Medulla oblongata (tissue), 1 donor: ENCODE data around the gene KIDINS220.

Experiments
- DNase-seq: peaks from one replicate; pipeline ENCODE4 v3.0.0-alpha.2; 2015; ENCODE audit errors: extremely low spot score

Gene KIDINS220

DNA sequence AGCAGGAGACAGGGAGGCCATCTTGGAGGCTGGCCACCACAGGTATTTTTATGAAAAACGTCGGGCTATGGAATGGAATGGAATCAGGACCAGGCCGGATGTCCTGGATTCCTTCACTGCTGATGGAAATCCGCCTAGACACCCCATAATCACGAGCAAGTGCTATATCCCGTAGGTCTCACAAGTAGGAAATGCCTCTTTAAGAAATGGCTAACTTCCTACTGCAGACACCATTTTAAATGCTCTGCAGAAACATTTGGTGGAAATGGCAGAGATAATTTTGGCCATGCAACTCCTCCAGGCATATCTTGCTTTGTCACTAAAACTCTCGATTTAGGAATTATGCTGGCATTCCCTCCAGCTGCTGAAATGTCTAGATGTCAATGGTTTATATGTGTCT, 137.6 kb downstream of the KIDINS220 start:
- DNase-seq, result no peak

DNA sequence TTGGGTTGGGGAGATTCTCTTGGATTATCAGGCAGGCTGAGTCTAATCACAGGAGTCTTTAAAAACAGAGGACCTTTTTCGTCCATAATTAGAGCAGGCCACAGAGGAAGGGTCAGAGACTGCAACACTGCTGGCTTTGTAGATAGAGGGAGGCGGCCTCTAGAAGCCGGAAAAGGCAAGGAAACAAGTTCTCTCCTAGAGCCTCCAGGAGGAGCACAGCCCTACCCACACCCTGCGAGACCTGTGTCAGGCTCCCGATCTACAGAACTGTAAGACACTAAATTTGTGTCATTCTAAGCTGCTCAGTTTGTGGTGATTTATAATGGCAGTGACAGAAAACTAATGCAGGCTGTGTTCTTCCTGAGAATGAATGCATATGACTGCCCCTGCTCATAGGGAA, 140.2 kb downstream of the KIDINS220 start:
- DNase-seq, result no peak

DNA sequence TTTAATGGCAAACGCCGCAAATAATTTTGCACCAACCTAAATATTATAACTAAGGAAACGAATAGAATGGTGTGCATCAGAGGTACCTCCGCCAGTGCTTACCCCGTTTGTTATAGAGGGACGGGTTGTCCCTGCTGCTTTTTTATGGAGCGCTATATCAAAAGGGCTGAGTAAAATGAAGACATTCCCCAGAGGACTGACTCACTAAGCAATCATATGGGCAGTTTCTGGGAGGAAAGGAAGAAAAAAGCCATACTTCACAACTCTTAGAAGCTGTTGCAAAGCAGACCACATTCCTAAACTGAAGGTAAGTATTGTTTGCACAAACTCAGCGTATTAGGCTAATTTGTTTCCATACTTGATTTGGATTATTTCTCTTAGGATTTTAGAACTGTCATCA, 142.7 kb downstream of the KIDINS220 start:
- DNase-seq, result no peak

DNA sequence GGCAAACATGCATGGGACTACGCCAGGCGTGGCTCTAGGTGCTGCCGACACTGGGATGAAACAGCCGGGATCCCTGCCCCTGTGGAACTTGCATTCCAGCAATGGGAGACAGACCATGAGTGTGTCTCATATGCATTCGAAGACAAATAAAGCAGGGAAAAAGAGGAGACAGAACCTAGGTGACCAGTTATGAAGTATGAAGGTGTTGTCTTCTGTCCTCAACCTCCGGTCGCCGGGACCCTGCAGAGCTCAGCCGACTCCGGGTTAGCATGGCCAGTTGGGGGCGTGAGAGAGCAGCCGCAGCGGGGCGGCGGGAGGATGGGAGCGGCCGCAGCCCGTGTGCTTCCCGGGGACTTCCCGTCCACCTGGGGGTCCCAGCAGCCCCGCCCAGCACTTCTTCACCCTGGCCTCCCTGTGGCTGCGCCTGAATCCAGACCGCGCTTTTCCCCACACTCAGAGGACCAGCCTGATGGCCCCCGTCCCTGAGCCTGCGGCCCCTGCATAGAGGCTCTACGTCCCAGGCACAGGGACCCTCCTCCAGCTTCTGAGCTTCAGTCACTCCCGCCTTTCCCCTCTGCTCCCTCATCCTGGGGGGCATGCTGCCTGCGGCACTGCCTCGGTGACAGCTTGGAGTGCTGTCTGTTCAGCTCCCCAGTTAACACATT, 144.1 kb downstream of the KIDINS220 start:
- DNase-seq, result peak; percentile 65

DNA sequence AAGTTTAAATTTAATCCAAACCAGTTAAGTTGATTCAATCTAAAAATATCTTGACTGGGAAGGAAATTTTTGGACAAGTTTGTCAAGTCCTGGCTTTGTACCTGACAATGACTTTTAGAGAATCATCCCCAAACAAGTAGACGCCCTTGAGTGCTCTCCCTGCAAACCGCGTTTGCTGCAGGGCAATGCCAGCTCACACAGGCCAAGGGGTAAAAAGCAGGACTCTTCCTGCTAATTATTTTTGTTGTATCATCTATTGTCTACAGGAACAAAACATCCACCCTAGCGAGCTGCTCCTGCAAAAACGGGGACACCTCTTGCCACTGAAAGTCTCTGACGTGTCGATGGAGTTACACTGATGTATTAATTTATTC, 144.6 kb downstream of the KIDINS220 start:
- no peak for DNase-seq

DNA sequence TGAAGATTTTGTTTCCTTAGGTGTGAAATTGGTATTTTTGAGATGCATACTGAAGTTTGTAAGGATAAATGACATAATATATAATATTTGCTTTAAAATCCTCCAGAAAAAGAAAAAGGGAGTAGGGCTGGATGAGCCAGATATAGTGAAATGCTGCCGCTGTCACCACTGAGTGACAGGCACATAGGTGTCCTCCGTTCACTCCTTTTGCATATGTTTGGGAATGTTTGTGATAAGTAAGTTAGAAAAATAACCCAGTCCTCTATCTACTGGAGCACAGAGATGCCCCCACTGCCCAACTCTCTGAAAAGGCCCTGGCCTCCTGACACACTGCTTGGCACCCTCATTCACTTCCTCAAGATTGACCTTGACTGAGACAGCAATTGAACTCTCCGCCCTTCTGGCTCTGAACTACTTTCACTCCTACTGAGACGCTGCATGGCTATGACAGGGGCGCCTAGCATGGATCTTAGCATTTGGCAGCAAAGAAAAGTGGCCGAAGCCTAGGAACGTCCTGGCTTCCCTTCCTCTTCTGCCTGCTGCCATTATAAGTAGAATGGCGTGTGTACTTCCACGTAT, 145.5 kb downstream of the KIDINS220 start:
- no peak for DNase-seq

DNA sequence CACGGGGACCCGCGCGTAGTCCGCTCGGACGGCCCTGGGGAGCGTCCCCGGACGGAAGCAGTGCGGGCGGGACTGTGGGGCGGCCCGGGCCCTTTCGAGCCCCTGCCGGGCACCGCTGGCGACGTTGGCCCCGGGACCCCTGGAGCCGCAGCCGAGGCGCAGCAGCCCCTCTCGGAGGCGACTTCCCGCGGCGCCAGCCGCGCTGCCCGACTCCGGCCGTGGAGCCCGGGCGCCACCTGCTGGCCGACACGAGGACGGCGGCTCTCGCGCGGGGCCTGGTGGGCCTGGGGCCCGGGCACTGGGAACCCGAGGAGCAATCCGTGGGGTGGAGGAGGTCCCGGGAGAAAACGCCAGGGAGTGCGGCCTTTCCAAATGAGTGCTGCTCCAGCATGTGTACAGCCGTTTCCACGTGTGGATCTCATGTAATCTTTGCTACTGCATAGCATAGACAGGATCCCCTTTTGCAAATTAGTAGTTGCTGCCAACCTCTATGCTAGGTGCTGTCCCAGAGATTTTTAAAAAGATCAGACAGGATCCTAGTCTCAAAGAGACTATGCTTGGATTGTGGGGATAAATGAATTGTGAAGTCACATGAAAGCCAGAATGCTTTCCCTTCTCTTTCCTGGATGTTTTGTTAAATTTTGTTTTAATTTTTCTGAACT, 151.6 kb downstream of the KIDINS220 start:
- peak; percentile 71 for DNase-seq

DNA sequence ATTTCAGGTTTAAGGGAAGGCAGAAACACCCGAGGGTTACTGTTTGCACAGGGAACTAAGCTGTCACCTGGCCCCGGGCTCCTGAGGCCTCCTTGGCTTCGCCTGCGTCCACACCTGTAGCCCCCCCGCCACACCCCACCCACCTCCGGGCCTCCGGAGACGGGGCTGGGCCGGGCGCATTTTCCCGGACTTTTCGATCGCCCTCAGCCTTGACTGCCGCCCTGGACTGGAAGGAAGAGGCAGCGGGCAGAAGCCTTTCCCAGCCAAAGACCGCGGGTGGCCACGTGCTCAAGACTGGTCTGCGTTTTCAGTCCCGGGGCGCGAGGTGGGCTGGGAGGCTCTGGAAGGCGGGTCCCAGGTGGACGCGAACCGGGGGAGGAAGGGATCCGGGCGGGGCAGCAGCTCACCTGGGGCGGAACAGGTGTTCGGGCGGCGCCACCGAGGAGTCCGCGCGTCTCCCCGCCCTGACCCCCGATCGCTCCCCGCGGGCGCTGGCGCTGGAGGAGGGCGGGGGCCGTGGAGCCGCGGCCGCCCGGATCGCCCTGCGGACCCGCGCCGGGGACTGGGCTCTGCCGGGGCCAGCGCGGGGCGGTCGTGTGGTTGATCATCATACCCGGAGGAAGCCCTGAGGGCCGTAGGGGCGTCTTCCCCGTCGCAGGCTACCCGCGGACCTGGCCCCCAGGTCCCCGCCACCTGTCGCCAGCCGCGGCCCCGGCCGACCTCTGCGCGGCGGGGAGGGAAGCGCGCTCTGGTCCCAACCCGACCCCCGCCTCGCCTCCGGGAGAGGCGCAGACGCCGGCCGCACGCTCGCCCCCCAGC, 152.3 kb downstream of the KIDINS220 start:
- peak; percentile 59 for DNase-seq

DNA sequence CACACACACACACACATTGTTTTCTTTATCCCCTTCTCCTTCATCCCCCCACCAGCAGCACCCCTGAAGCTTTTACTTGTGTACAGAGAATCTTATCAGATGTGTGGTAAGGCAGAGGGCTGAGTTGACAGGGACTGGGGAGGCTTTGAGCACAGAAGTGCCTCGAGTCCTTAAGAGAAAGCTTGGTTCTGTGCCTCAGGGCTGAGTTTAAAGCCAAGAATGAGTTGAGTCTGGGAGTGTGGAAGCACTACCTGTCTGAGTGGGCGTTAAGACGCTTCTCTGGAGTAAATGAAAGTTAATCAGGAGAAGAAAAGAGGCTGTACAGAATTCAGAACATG, 152.9 kb downstream of the KIDINS220 start:
- DNase-seq, result peak; percentile 76

DNA sequence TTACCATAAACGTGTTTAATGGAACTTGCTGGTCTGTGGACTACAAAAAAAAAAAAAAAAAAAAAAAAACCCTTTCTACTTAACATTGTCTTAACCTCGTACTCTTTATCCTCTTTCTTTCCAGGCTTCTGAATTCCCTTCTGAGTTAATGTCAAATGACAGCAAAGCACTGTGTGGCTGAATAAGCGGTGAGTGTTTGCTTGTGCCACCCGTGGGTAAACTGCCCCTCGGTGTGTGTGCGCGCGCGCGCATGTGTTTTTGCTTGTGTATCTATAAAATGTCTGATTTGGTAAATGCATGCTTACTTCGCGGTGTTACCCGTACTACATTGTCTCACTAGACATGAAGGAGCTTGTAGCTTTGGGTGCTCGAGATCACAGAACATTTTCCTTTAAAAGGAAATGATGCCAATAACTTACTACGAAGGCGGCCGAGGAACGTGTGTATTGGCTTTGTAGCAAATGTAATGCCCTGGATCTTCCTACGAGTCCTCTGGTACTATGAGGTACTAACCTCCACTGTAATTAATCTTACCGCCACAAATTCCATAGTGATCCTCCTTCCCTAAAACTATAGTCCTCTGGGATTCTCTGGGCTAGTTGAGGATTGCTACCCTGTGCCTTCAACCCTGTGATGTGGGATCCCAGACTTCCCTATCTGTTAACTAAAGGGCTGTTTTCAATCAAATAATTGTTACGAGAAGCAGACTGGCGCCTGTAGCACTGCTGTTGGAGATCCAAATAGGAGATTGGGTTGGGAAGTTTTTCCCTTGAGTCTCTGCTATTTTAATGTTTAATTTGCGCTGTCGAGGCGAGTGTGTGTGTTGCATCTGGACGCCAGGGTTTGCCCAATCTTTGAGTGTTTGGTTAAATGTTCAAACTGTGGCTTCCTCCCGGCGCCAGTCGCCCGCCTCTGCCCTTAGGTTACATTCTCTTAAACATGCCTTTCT, 154.4 kb downstream of the KIDINS220 start:
- peak; percentile 75 for DNase-seq

DNA sequence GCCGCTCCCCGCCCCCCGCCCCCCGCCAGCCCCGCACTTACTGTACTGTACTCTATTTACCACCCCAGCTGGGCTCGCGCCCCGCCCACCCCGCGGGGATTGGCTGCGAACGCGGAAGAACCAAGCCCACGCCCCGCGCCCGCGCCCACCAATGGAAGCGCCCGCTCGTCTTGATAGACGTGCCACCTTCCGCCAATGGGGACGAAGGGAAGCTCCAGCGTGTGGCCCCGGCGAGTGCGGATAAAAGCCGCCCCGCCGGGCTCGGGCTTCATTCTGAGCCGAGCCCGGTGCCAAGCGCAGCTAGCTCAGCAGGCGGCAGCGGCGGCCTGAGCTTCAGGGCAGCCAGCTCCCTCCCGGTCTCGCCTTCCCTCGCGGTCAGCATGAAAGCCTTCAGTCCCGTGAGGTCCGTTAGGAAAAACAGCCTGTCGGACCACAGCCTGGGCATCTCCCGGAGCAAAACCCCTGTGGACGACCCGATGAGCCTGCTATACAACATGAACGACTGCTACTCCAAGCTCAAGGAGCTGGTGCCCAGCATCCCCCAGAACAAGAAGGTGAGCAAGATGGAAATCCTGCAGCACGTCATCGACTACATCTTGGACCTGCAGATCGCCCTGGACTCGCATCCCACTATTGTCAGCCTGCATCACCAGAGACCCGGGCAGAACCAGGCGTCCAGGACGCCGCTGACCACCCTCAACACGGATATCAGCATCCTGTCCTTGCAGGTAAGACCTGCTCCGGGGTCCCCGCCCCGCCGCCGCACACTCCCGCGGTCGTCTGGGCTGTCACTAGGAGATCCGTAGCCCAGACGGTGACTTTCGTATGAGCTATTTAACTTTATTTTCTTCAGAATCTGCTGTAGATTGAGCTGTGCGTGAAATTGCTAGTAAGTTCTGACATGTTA, 155.4 kb downstream of the KIDINS220 start, which contains the start of gene ID2:
TSS of gene ID2 (plus strand) at position 271 of the 907 bp plus-strand sequence. CDS start at position 381, 110 bp downstream.
- DNase-seq, result peak; percentile 99

DNA sequence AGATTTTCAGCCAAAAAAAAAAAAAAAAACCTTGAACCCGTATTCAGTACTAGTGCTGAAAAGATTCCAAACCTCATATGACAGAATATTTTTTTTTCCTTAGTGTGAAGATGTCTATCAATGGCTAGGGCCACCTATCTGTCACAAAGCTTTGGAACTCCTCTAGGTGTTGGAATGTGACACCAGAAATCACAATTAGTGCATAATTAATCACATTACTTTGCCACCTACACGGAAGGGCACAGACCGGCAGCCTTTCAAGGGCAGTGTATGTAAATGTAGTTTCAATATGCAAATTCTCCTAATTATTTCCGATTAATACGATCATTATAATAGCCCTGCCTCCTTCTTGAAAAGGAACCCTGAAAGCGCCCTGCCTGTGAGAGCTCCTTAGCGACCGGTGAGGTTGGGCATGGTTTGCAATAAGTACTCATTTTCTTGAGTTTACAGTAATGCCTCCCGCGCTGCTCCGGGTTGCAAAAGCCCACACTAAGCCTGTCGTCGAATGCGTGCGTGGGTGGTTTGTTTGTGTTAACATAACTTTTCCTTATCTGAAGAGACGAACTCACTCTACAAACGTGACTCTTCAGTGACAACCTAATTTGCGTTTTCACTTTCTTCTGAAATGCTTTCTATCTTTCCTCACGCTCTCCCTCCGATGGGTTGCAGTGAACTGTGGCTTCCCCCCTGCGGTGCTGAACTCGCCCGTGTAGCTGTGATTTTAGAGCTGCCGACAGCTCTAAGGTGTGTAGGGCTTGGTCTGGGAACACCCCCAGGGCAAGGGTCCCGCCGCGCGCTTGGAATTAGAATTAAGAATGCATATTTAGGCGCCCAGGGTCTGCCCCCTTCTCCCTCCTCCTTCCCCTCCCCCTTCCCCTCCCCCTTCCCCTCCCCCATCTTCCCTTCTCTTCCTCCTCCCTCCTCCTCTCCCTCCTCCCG, 156.3 kb downstream of the KIDINS220 start:
- DNase-seq, result peak; percentile 71

DNA sequence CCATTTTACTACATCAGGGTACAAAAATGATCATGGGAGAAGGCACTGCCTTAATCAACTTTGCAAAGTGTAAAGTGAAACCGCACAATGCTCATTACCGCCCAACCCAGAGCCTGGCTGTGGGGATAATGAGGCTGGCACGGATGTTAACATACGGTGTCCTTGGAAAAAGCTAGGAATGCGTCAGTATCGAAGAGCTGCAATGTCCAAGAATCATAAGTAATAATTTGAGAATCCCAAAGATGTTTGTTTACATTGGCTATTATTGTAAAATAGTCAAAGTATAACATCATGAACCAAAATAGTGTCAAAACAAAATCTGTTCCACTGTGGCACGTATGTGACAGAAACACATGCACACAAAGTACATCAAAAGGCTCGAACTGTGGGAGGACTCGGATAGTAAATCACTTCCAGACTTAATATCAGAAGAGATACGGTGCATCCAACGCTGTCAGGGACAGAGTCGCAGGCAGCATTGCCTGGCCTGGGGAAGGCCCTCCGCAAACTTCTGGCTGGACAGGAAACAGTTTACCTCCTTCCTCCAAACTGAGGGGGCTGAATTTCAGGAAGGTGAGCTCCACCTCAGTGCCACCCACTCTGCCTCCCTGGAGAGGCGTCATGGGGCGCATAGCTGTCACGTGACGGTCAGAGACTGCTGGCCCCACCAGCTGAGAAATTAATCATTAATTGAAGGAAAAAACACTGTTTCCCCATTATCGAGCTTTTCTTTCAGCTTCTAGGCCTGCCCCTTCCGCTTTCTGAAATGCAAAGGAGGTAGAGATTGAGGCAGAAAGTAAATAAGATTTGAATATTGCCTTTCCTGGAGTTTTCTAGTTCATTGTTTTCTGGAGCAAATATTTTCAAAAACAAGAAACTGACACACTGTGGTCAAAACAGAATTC, 157.3 kb downstream of the KIDINS220 start:
- DNase-seq, result peak; percentile 65

DNA sequence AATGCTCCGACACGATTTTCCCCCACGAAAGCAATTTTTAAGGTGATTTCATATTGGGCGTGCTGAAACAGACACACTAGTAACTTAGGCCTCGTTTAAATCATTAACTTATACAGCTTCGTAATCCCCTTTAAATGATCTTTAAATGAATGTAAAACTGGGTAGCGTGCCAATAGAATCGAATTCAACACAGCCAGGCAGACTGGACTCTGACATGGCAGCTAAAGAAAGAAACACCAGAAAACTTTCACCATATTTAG, 157.9 kb downstream of the KIDINS220 start:
- no peak for DNase-seq
